ENCODE results near the gene NEGR1.

The NEGR1 gene

DNA sequence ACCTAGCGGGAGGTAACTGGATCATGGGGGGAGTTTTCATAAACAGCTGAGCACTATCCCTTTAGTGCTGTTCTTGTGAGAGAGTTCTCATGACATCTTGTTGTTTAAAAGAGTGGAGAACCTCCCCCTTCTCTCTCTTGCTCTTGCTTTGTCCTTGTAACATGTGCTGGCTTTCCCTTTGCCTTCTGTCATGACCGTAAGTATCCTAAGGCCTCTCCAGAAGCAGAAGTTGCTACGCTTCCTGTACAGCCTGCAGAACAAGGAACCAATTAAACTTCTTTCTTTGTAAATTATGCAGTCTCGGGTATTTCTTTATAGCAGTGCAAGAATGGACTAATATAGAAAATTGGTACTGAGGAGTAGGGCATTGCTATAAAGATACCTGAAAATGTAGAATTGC lies 515.6 kb downstream of the NEGR1 start:
- no peak for DNase-seq

DNA sequence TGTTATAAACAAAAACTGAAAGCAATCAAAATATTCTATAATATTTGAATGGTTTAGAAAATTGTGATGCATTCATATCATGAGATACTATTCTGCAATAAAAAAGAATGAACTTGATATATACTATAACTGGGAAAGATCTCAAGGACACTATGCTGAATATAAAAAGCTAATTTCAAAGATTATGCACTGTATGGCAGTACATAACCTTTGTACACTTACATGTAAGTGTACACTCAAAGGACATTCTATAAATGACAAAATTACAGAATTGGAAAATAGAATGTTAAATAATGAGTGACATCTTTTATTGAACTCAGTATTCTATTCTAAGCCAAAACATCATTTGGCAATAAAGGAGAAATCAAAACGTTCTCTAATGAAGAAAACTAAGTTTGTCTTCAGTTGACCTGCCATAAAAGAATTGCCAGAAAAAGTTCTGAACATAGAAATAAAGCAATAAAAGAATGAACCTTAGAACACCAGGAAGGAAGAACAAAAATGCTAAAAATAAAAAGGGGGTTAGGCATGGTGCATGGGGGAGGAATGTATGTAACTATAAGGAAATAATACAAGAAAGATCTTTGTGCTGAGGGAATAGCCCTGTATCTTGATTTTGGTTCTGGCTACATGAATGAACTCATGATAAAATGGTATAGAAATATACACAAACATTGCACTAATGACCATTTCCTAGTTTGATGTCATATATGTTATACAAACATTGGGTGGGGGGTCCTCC lies 519.7 kb downstream of the NEGR1 start:
- DNase-seq: no peak

DNA sequence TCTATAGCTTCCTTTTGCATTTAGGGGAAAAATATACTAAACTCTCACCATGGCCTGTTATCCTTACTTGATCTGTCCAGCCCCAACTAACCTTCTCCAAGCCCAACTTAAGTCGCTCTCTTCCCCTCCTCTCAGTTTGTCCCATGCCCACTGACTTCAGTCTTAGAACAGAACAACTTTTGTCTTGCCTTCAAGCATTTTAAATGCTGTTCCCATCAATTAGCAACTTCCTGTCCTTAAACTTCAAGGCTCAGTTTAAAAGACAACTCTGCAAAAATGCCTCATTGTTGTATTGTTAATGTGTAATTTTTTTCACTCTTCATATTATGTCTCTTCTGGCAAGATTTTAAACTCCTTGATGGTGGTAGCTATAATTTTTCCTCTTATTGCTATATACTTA lies 526.9 kb downstream of the NEGR1 start:
- DNase-seq: no peak

DNA sequence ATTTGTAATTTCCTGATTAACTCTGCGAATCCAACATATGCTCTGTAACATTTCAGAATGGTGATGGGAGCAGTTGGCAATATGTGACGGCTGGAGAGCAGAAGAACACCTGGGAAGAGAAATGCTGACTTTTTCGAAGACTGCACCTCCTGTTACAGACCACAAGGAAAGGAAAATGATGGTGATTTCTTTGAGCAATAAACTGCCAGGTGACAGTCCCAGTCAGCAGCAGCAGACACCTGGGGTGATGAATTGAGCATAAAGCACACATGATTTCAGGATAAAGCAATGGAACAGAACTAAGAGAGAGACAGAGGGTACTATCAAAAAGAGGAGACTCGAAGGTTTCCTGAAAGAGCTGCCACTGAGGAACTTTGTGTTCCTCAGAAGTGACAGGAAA lies 528.6 kb downstream of the NEGR1 start:
- DNase-seq: no peak

- DNase-seq: no peak
Observed at GRCh38 chr1:71745326-71745725, 537.0 kb downstream of the NEGR1 start.

GRCh38 chr1:71743862-71744261 lies 538.5 kb downstream of the NEGR1 start:
- DNase-seq: no peak

- DNase-seq: no peak
Observed at GRCh38 chr1:71738910-71739309, 543.4 kb downstream of the NEGR1 start.

DNA sequence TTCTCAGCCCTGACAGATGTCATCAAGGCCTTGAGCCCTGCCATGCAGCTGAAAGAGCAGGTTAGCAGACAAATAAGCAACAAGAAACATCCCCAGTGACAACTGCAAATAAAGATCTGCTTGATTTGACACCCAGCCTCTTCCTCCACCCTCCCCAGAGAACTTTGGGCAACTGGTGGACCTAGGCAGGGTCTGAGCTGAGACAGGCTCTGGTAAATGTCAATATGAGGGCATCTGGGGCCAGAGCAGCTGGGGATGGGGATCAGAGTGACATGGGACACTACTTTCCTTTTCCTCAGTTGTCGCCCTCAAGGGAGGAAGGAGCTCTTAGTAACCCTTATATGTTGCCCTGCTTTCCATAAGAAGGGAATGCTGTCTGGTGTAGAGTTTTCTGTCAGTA lies 544.1 kb downstream of the NEGR1 start:
- DNase-seq: no peak

GRCh38 chr1:71737768-71738167 lies 544.6 kb downstream of the NEGR1 start:
- DNase-seq: no peak

GRCh38 chr1:71733121-71733520 lies 549.2 kb downstream of the NEGR1 start:
- no peak for DNase-seq

DNA sequence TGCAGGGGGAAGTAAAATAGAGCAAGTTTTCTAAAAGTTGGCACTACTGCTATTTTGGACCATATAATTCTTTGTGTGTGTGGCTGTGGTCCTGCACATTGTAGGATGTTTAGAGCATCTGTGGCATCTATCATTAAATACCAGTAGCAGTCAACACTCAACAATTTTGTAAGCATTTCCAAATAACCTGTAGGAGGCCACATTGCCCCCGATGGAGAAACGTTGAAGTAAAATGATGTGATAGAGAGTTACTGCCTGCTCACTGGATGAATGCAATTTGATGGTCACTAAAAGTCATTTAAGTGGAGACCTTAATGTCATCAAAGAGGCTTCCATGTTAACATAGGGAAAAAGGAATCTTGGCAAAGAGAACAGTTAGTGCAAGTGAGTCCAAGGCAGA lies 560.8 kb downstream of the NEGR1 start:
- no peak for DNase-seq

GRCh38 chr1:71719330-71719729 lies 563.0 kb downstream of the NEGR1 start:
- DNase-seq: no peak

- no peak for DNase-seq
Observed at GRCh38 chr1:71717186-71717585, 565.2 kb downstream of the NEGR1 start.

DNA sequence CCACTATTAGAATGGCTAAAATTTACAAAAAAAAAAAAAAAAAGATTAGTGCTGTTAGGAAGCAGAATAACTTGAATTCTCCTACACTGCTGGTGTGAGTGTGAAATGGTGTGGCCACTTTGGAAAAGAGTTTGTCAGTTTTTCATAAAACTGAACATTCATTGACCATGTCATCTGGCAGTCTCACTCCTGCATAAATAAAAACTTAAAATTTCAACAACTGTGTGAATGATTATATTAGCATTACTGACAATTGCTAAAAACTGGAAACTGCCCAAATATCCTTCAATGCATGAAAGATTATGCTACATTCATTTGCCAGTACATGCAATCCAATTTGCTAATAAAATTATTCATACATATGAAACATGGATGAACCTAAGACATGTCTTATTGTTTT lies 570.9 kb downstream of the NEGR1 start:
- DNase-seq: no peak

DNA sequence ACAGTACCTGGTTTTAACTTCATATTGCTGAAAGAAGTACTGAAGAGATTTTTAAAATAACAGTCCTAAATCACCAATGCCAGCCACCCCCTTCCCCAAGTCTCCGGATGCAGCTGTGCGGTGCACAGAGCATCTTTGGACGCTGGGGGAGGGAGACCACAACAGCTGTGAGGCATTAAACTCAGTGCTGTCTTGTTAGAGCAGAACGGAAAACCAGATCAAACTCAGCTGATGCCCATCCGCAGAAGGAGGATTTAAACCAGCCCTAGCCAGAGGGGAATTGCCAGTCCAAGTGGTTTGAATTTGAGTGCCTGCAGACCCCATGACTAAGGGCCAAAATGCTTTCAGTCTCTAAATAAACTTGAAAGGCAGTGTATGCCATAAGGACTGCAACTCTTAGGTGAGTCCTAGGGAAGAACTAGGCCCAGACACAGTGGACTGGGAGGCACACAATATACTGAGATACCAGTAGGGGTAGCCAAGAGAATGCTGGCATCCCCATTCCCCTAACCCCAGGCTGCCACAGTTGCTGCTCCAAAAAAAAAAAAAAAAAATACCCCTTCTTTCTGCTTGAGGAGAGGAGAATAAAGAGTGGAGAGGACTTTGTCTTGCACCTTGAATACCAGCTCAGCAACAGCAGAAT lies 576.2 kb downstream of the NEGR1 start:
- no peak for DNase-seq

DNA sequence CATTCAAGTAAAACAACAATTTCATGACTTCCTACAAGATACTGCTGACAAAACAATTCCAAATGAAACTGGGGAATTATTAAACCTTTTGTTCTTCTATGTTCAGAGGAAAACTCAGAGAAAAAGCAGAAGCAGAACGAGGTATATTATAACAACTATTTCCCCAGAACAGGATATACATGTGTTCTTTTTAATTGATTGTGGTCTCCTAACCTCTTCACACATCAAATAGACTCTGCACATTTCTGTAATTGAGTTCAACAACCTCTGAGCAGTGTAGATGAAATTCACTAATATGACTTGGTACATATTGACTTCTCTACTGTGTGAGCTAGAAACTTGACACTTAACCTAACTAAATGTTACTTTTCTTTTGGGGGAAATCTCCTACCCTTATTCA lies 584.2 kb downstream of the NEGR1 start:
- DNase-seq: no peak

- no peak for DNase-seq
Observed at GRCh38 chr1:71695821-71696220, 586.5 kb downstream of the NEGR1 start.

DNA sequence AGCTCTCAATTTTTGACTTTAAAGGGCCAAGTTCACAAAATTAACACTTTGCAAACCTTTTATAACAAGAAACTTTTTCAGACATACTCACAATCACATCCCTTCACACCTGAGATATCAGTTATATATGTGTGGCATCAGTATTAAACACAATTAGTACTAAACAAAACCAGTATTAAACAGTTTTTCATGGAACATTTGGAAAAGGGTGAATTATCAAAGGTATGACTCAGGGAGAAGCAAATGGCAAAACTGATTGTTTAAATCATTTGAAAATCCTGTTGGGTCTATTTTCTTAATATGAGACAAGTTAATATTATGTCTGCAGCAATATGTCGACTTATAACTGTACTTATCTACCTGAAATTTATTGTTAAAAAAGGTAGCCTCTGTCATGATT lies 587.3 kb downstream of the NEGR1 start:
- DNase-seq: no peak

GRCh38 chr1:71693581-71693980 lies 588.8 kb downstream of the NEGR1 start:
- no peak for DNase-seq

GRCh38 chr1:71689635-71690034 lies 592.7 kb downstream of the NEGR1 start:
- no peak for DNase-seq

DNA sequence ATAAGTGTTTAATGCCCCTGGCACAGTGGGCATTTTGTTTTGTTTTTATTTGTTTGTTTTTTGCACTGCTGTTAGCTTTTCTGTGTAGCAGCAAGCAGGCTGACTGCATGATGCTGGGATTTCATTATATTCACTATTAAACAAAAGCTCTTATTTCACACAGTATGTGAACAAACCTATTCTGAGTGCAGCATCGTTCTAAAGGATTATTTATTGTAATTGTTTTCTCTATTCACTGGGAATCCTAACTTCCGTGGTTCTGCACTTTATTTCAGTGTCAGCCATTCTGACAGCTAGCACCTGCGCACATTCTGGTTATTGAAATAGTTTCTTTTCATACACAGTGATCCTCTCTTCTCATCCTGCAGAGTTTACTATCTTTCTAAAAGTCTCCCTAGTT lies 595.0 kb downstream of the NEGR1 start:
- no peak for DNase-seq

DNA sequence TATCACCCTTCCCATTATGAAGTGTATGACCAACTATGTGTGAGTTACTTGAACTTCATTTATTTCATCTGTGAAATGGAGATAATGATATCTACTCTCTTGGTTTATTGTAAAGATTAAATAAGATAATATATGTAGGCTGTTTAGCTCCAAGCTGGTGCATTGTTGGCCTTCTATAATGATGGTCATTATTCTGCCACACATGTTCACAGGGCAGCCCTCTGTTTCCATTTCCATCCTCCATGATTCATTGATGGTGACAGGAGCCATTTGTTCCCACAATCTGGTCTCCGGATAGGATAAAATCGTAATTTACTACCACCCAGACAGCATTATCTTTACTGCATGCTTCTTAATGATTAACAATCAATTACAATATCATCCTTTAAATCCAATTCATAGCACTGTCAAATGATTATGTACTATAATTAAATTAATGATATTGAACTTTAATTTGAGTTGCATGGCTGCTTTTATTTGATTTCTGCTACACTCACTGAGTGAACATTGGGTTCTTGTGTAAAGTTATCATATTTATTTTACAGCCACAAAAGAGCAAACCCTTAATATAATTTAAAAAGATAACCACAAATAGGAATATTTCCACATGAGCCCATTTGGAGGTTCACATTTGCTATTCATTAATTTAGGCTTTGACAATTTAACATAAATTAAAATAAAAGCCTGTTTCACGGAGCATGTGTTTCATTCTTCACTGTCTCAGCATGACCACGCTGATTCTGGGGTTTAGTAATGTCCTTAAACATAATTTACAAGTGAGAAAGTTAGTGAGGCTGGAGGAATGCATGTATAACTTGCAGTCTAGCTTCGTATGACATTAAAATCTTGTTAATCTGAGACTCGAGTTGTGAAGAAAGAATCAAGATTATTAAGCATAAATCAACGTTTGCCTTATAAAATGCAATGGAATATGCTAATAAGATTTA lies 605.1 kb downstream of the NEGR1 start:
- no peak for DNase-seq

- DNase-seq: no peak
Observed at GRCh38 chr1:71668065-71668464, 614.3 kb downstream of the NEGR1 start.

- no peak for DNase-seq
Observed at GRCh38 chr1:71667216-71667615, 615.1 kb downstream of the NEGR1 start.

All from activated CD4-positive, CD25-positive, alpha-beta regulatory T cell treated with anti-CD3 and anti-CD28 coated beads, Interleukin-2, amount 50 U/mL, for 72 hours (primary cell).